IMR-90 (cell line): ENCODE results near the gene GDF9. TPM values are rescaled to one million over a fixed set of nuclear protein-coding genes. Genes with fewer than 3 reads are reported as not detected.
A peak's percentile ranks its signal among the peaks of the same experiment; 100 is the strongest.

Source experiments
- ATAC-seq: fragments of 200-7000 bp; cut with Tn5 transposase; 2 replicates; pipeline ENCODE4 v1.9.1; 2020; ENCODE audit warnings: low read depth, mild to moderate bottlenecking, moderate library complexity
- BruUV-seq: library from RNA; stranded (reverse); fragments of 400-500 nt; replicated peaks from 2 replicates; lab custom pipeline; 2021; lab: Mats Ljungman, UMichigan
- CTCF ChIA-PET: fragments of 300-600 bp; formaldehyde crosslinking; extraction: SDS; loops from one replicate; lab custom pipeline; 2021; ENCODE audit warnings: antibody characterized with exemption; lab: Yijun Ruan, JAX
- POLR2A ChIA-PET: fragments of 300-600 bp; sonication (Branson Sonifier 250); formaldehyde crosslinking; loops from one replicate; lab custom pipeline; 2022; ENCODE audit warnings: antibody characterized with exemption; ENCODE audit not compliant: unreplicated experiment; lab: Charles Lee
- DNase-seq: peaks from one replicate; pipeline ENCODE4 v3.0.0; 2013
- H2AFZ ChIP-seq: replicated peaks from 2 replicates; pipeline ENCODE3; 2013; ENCODE audit warnings: low read length, mild to moderate bottlenecking; ENCODE audit not compliant: poor library complexity
- H2AK5ac ChIP-seq: 2 replicates; pipeline ENCODE4 v1.6.1; 2013; ENCODE audit warnings: low read depth, low read length, inconsistent platforms
- H2AK9ac ChIP-seq: replicated peaks from 2 replicates; pipeline ENCODE3; 2013; ENCODE audit warnings: mild to moderate bottlenecking, low read depth, low read length, moderate library complexity; ENCODE audit not compliant: poor library complexity
- H2BK120ac ChIP-seq: 2 replicates; pipeline ENCODE4 v1.6.1; 2013; ENCODE audit warnings: low read depth, low read length, inconsistent platforms
- H2BK15ac ChIP-seq: 3 replicates; pipeline ENCODE4 v1.6.1; 2013; ENCODE audit warnings: low read depth, low read length, inconsistent platforms
- H2BK20ac ChIP-seq: 2 replicates; pipeline ENCODE4 v1.6.1; 2013; ENCODE audit warnings: low read depth, mild to moderate bottlenecking, inconsistent platforms, low read length, moderate library complexity
- H2BK5ac ChIP-seq: 2 replicates; pipeline ENCODE4 v1.6.1; 2013; ENCODE audit warnings: mild to moderate bottlenecking, low read depth, low read length, inconsistent platforms; ENCODE audit not compliant: poor library complexity, severe bottlenecking
- H3K14ac ChIP-seq: replicated peaks from 2 replicates; pipeline ENCODE4 v1.6.1; 2013; ENCODE audit warnings: low read depth, low read length, inconsistent platforms
- H3K18ac ChIP-seq: 2 replicates; pipeline ENCODE4 v1.6.1; 2013; ENCODE audit warnings: low read depth, low read length, control low read depth
- H3K23ac ChIP-seq: 2 replicates; pipeline ENCODE4 v1.6.1; 2013; ENCODE audit warnings: low read depth, low read length, inconsistent platforms
- H3K27ac ChIP-seq: 2 replicates; pipeline ENCODE4 v1.5.1; 2013; ENCODE audit warnings: mild to moderate bottlenecking, control low read depth, low read length; ENCODE audit not compliant: insufficient read depth
- H3K27me3 ChIP-seq: 2 replicates; pipeline ENCODE4 v1.6.1; 2013; ENCODE audit warnings: low read length; ENCODE audit not compliant: control insufficient read depth, insufficient read depth
- H3K36me3 ChIP-seq: 2 replicates; pipeline ENCODE4 v1.6.1; 2013; ENCODE audit warnings: low read length, mixed read lengths; ENCODE audit not compliant: control insufficient read depth, insufficient read depth
- H3K4ac ChIP-seq: 2 replicates; pipeline ENCODE4 v1.6.1; 2013; ENCODE audit warnings: low read depth, low read length, inconsistent platforms
- H3K4me1 ChIP-seq: 2 replicates; pipeline ENCODE4 v1.6.1; 2013; ENCODE audit warnings: low read length, mixed read lengths; ENCODE audit not compliant: control insufficient read depth, insufficient read depth
- H3K4me2 ChIP-seq: 2 replicates; pipeline ENCODE4 v1.6.1; 2013; ENCODE audit warnings: low read depth, mild to moderate bottlenecking, control low read depth, low read length, moderate library complexity
- H3K4me3 ChIP-seq: 2 replicates; pipeline ENCODE4 v1.5.1; 2013; ENCODE audit warnings: low read depth, mild to moderate bottlenecking, control low read depth, low read length, moderate library complexity; ENCODE audit not compliant: insufficient read depth
- H3K56ac ChIP-seq: 2 replicates; pipeline ENCODE4 v1.6.1; 2013; ENCODE audit warnings: low read length, inconsistent platforms; ENCODE audit not compliant: insufficient read depth; ENCODE audit errors: extremely low read depth
- H3K79me1 ChIP-seq, 2 experiments: 2 replicates each; pipeline ENCODE4 v1.6.1; 2013; ENCODE audit warnings: low read length in 2 of 2, inconsistent platforms in 1 of 2, low read depth in 1 of 2
- H3K9ac ChIP-seq: 2 replicates; pipeline ENCODE4 v1.6.1; 2013; ENCODE audit warnings: low read depth, low read length, control low read depth
- H3K9me1 ChIP-seq: 2 replicates; pipeline ENCODE4 v1.6.1; 2013; ENCODE audit warnings: low read length, inconsistent platforms; ENCODE audit not compliant: insufficient read depth
- H3K9me3 ChIP-seq: 2 replicates; pipeline ENCODE4 v1.6.1; 2013; ENCODE audit warnings: low read length; ENCODE audit not compliant: control insufficient read depth, insufficient read depth
- H4K20me1 ChIP-seq: 2 replicates; pipeline ENCODE4 v1.6.1; 2013; ENCODE audit warnings: low read length, inconsistent platforms; ENCODE audit not compliant: insufficient read depth
- H4K5ac ChIP-seq: 2 replicates; pipeline ENCODE4 v1.6.1; 2013; ENCODE audit warnings: mild to moderate bottlenecking, low read depth, low read length, control low read depth
- H4K8ac ChIP-seq, 2 experiments: 2 replicates each; pipeline ENCODE4 v1.6.1; 2013; ENCODE audit warnings: low read depth in 2 of 2, low read length in 2 of 2, control low read depth in 1 of 2, inconsistent platforms in 1 of 2
- H4K91ac ChIP-seq: 2 replicates; pipeline ENCODE4 v1.6.1; 2013; ENCODE audit warnings: low read depth, low read length, inconsistent platforms; ENCODE audit not compliant: insufficient read depth
- BHLHE40 ChIP-seq: fragments of 150-350 bp; IDR thresholded peaks from 2 replicates; pipeline ENCODE4 v1.6.1; 2016; ENCODE audit warnings: mild to moderate bottlenecking, low read depth, low read length
- CHD1 ChIP-seq: IDR thresholded peaks from 2 replicates; pipeline ENCODE4 v1.6.1; 2012; ENCODE audit warnings: low read depth, low read length, improper control_type of control experiment
- FOS ChIP-seq: fragments of 150-350 bp; IDR thresholded peaks from 2 replicates; pipeline ENCODE4 v1.6.1; 2016; ENCODE audit warnings: low read depth, low read length
- MAFK ChIP-seq: IDR thresholded peaks from 2 replicates; pipeline ENCODE4 v1.6.1; 2012; ENCODE audit warnings: low read depth, low read length, improper control_type of control experiment
- MAZ ChIP-seq: IDR thresholded peaks from 2 replicates; pipeline ENCODE4 v1.6.1; 2012; ENCODE audit warnings: low read depth, mild to moderate bottlenecking, low read length, improper control_type of control experiment, moderate library complexity, borderline replicate concordance
- NFE2L2 ChIP-seq: fragments of 150-350 bp; IDR thresholded peaks from 2 replicates; pipeline ENCODE4 v1.6.1; 2016; ENCODE audit warnings: low read depth, mild to moderate bottlenecking, low read length
- POLR2A ChIP-seq: IDR thresholded peaks from 2 replicates; pipeline ENCODE4 v1.6.1; 2012; ENCODE audit warnings: mild to moderate bottlenecking, low read depth, low read length
- RAD21 ChIP-seq: IDR thresholded peaks from 2 replicates; pipeline ENCODE4 v1.6.1; 2012; ENCODE audit warnings: low read length, improper control_type of control experiment
- RCOR1 ChIP-seq: IDR thresholded peaks from 2 replicates; pipeline ENCODE4 v1.6.1; 2012; ENCODE audit warnings: mild to moderate bottlenecking, low read length, improper control_type of control experiment; ENCODE audit not compliant: insufficient replicate concordance
- RFX5 ChIP-seq: IDR thresholded peaks from 2 replicates; pipeline ENCODE4 v1.8.0; 2012; ENCODE audit warnings: low read depth, mild to moderate bottlenecking, low read length, moderate library complexity
- SMC3 ChIP-seq: fragments of 150-350 bp; IDR thresholded peaks from 2 replicates; pipeline ENCODE4 v1.6.1; 2016; ENCODE audit warnings: low read depth, mild to moderate bottlenecking, antibody characterized with exemption, low read length, moderate library complexity
- WGBS, 2 experiments: methylation state at CpG; one replicate each; pipeline versions ENCODE4 v1.1.5 to v1.1.7; 2013; ENCODE audit warnings: missing lambda C conversion rate in 2 of 2; ENCODE audit not compliant: insufficient read length in 1 of 2; ENCODE audit errors: extremely low coverage in 2 of 2; 5-methylcytosine and 5-hydroxymethylcytosine counted together
- dilution Hi-C: fragments of 300-500 bp; cut with HindIII; formaldehyde crosslinking; loops from one replicate; pipeline ENCODE4 v1.14.3; 2018; ENCODE audit warnings: low sequenced_read_pairs; ENCODE audit not compliant: unreplicated experiment
- in situ Hi-C: fragments of 300-500 bp; cut with MboI; formaldehyde crosslinking; loops from 3 replicates; pipeline ENCODE4 v1.14.3; 2019; ENCODE audit warnings: low sequenced_read_pairs, inconsistent platforms, mixed read lengths
- intact Hi-C: fragments of 100-400 bp; cut with micrococcal nuclease; formaldehyde crosslinking; loops from 2 replicates; pipeline ENCODE4 v1.10.0; 2022
- polyA plus RNA-seq, 3 experiments: library from polyadenylated mRNA; depleted of rRNA; stranded (reverse); fragments of >200 nt; gene quantifications; 2 replicates each; pipeline ENCODE4 v1.2.3, GENCODE V29; 2012; ENCODE audit warnings: low replicate concordance in 1 of 3
- total RNA-seq: library from RNA; depleted of rRNA; stranded (reverse); fragments of >200 nt; gene quantifications from 2 replicates; pipeline ENCODE4 v1.2.3, GENCODE V29; 2012
- TF ChIP-seq, protein P1 (sequence below): fragments of 150-350 bp; IDR thresholded peaks from 2 replicates; pipeline ENCODE4 v1.6.1; 2016; ENCODE audit warnings: low read depth, mild to moderate bottlenecking, low read length, moderate library complexity, borderline replicate concordance
- TF ChIP-seq, protein P2 (sequence below): fragments of 150-350 bp; IDR thresholded peaks from 2 replicates; pipeline ENCODE4 v1.6.1; 2017; ENCODE audit warnings: mild to moderate bottlenecking, antibody characterized with exemption, low read length, low read depth
- TF ChIP-seq, protein P3 (sequence below): conservative IDR thresholded peaks from 2 replicates; pipeline ENCODE4 v1.5.1; 2012; ENCODE audit warnings: mild to moderate bottlenecking, low read depth, low read length, improper control_type of control experiment

Gene GDF9
- total and polyA plus RNA-seq, 2 of the 4 experiments (the other 2 are of a cell fraction): 0.18 to 0.21 TPM

DNA sequence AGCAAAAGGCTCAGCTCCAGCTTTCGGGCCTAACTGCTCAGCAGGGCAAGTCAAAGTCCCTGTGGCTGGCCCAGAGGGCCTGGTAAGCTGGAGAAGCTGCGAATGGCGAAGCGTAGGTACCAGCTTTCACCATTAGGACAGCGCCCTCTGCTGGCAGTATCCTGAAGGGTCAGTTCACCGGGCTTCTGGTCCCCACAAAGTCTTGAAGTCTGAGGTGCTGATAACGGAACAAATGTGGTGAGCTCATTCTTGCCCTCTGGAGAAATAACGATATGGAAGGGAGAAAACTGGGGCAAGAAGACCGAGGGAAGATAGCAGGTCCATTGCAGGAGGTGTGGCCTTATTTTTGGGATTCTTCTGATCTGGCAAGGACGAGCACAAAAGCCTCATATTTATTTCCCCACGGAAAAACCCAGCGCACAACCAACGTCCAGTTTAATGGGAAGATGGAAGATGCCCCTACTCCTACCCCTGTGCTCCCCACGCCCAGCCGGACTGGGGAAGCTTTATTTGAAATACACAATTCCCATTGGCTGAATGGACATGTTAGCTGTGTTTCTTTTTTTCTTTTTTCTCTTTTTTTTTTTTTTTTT lies 46.0 kb downstream of the GDF9 start (continued):
- TF ChIP-seq MAZ (no peak), FOS (no peak)

DNA sequence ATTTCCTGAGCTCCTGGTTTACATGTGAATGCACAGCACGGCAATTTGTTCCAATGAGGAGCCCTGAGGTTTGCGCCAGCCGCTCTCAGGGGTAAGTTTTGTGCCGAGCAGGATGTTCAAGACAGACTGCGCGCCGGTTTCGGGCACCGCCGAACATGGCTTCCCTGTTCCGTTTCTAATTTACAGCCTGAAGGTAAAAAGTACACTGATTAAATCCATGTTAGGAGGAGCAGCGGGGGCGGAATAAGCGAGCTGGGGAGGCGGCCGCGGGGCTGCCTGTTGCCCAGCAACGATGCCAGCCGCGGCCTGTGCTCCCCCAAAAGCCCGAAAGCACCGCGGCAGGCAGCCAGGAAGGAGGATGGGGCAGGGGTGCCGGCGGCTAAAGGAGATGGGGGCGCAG lies 46.8 kb downstream of the GDF9 start:
- ChIA-PET POLR2A (no interaction called here), CTCF (interaction anchor here (0.6 to 2.7 kb wide), 10 partner anchors 9 to 313 kb away, joined by 3 to 22 read pairs (median 4); partner anchors contain the start of gene KIF3A)
- Histone ChIP-seq H2BK15ac (no peak overlapping the region), H3K27ac (no peak overlapping the region), H4K8ac (no peak overlapping the region; a peak in 1 of 4 replicates), H3K23ac (no peak overlapping the region), H4K20me1 (no peaks in the 10 kb centered on the region), H3K9ac (no peak overlapping the region), H2AFZ (peak overlapping the region; percentile 82), H2BK120ac (no peak overlapping the region), H3K14ac (no peak overlapping the region), H3K9me1 (no peaks in the 10 kb centered on the region), H2BK5ac (no peak overlapping the region), H3K4me1 (peaks cover 13% of the 10 kb centered on the region), H4K5ac (no peak overlapping the region), H4K91ac (no peak overlapping the region), H3K18ac (no peak overlapping the region), H3K79me1 (no peaks in the 10 kb centered on the region), H2AK9ac (no peak overlapping the region), H3K27me3 (no peaks in the 10 kb centered on the region), H3K4me3 (no peak overlapping the region), H3K4ac (no peak overlapping the region), H3K9me3 (no peaks in the 10 kb centered on the region), H3K56ac (no peak overlapping the region), H3K36me3 (peaks cover 2% of the 10 kb centered on the region; the same call in 1 of the 2 replicates), H3K4me2 (no peak overlapping the region), H2BK20ac (no peak overlapping the region), H2AK5ac (no peak overlapping the region)
- in situ Hi-C loops: no loop called here
- BruUV-seq: no TSS peak
- ATAC-seq (no peak), DNase-seq (no peak)
- 46% methylated on average over 15 of the region's 26 CpGs; no CpG with 5 or more reads in 1 of the 2 experiments for WGBS, 2 experiments
- intact Hi-C loops: no loop called here
- dilution Hi-C loops: no loop called here
- TF ChIP-seq MAFK (no peak), RAD21 (no peak), NFE2L2 (no peak), CHD1 (no peak), BHLHE40 (no peak), MAZ (no peak), POLR2A (no peak), RFX5 (no peak), SMC3 (no peak), RCOR1 (no peak)
- TF ChIP-seq, protein P1, sequence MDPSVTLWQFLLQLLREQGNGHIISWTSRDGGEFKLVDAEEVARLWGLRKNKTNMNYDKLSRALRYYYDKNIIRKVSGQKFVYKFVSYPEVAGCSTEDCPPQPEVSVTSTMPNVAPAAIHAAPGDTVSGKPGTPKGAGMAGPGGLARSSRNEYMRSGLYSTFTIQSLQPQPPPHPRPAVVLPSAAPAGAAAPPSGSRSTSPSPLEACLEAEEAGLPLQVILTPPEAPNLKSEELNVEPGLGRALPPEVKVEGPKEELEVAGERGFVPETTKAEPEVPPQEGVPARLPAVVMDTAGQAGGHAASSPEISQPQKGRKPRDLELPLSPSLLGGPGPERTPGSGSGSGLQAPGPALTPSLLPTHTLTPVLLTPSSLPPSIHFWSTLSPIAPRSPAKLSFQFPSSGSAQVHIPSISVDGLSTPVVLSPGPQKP: no peak
- TF ChIP-seq, protein P2, sequence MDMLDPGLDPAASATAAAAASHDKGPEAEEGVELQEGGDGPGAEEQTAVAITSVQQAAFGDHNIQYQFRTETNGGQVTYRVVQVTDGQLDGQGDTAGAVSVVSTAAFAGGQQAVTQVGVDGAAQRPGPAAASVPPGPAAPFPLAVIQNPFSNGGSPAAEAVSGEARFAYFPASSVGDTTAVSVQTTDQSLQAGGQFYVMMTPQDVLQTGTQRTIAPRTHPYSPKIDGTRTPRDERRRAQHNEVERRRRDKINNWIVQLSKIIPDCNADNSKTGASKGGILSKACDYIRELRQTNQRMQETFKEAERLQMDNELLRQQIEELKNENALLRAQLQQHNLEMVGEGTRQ: no peak
- TF ChIP-seq, protein P3, sequence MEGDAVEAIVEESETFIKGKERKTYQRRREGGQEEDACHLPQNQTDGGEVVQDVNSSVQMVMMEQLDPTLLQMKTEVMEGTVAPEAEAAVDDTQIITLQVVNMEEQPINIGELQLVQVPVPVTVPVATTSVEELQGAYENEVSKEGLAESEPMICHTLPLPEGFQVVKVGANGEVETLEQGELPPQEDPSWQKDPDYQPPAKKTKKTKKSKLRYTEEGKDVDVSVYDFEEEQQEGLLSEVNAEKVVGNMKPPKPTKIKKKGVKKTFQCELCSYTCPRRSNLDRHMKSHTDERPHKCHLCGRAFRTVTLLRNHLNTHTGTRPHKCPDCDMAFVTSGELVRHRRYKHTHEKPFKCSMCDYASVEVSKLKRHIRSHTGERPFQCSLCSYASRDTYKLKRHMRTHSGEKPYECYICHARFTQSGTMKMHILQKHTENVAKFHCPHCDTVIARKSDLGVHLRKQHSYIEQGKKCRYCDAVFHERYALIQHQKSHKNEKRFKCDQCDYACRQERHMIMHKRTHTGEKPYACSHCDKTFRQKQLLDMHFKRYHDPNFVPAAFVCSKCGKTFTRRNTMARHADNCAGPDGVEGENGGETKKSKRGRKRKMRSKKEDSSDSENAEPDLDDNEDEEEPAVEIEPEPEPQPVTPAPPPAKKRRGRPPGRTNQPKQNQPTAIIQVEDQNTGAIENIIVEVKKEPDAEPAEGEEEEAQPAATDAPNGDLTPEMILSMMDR: no peak
